H1 (cell line): Measurements from ENCODE around the gene KDSR. TPM values are rescaled to one million over a fixed set of nuclear protein-coding genes. Genes with fewer than 3 reads are reported as not detected.

ENCODE experiments used
- CTCF ChIA-PET: fragments of 300-600 bp; sonication (Branson Sonifier 250); formaldehyde crosslinking; loops from one replicate; lab custom pipeline; 2021; ENCODE audit not compliant: partially characterized antibody; lab: Charles Lee
- POLR2A ChIA-PET: fragments of 300-600 bp; sonication (Branson Sonifier 250); formaldehyde crosslinking; loops from one replicate; lab custom pipeline; 2021; ENCODE audit warnings: inconsistent platforms; ENCODE audit not compliant: partially characterized antibody; lab: Charles Lee
- DNase-seq, 2 experiments: peaks; one replicate each; pipeline versions ENCODE4 v3.0.0 to v3.0.0-alpha.2; 2010 to 2022; ENCODE audit warnings: low spot score in 2 of 2, low read depth in 1 of 2, mixed read lengths in 1 of 2
- FAIRE-seq: peaks from 2 replicates; lab custom pipeline; 2011; peaks lifted over from hg19 to GRCh38; lab: Jason Lieb, UNC
- H2AFZ ChIP-seq: 2 replicates; pipeline ENCODE4 v1.8.1; 2012; ENCODE audit warnings: low read length, inconsistent platforms
- H2AK5ac ChIP-seq: 2 replicates; pipeline ENCODE4 v1.6.1; 2013; ENCODE audit warnings: low read depth, low read length
- H2BK120ac ChIP-seq: replicated peaks from 2 replicates; pipeline ENCODE3; 2013; ENCODE audit warnings: low read depth, low read length, inconsistent platforms
- H2BK12ac ChIP-seq: 2 replicates; pipeline ENCODE4 v1.6.1; 2013; ENCODE audit warnings: low read depth, low read length
- H2BK15ac ChIP-seq: 2 replicates; pipeline ENCODE4 v1.6.1; 2013; ENCODE audit warnings: low read length
- H2BK20ac ChIP-seq: 2 replicates; pipeline ENCODE4 v1.6.1; 2013; ENCODE audit warnings: low read length
- H2BK5ac ChIP-seq: 2 replicates; pipeline ENCODE4 v1.6.1; 2013; ENCODE audit warnings: low read depth, low read length
- H3K14ac ChIP-seq: 2 replicates; pipeline ENCODE4 v1.6.1; 2013; ENCODE audit warnings: inconsistent platforms; ENCODE audit not compliant: insufficient read length
- H3K18ac ChIP-seq: 2 replicates; pipeline ENCODE4 v1.6.1; 2013; ENCODE audit warnings: low read length; ENCODE audit errors: extremely low read depth
- H3K23ac ChIP-seq: 2 replicates; pipeline ENCODE4 v1.6.1; 2013; ENCODE audit warnings: inconsistent platforms; ENCODE audit not compliant: insufficient read length
- H3K23me2 ChIP-seq: 2 replicates; pipeline ENCODE4 v1.6.1; 2013; ENCODE audit warnings: low read depth, low read length
- H3K27ac ChIP-seq: 2 replicates; pipeline ENCODE4 v1.6.1; 2011; ENCODE audit warnings: low read depth, low read length, inconsistent platforms
- H3K27me3 ChIP-seq, 4 experiments: replicated peaks in 1 of 4; 1 replicate in 1 of 4; 2 replicates in 3 of 4; pipeline versions ENCODE4 v1.6.1 to v1.8.1; 2011 to 2013; ENCODE audit warnings: low read length in 3 of 4, mild to moderate bottlenecking in 3 of 4, inconsistent platforms in 2 of 4, mixed read lengths in 2 of 4, moderate library complexity in 1 of 4; ENCODE audit not compliant: control insufficient read depth in 3 of 4, insufficient read depth in 3 of 4; ENCODE audit errors: extremely low read depth in 1 of 4
- H3K36me3 ChIP-seq, 4 experiments: 2 replicates each; pipeline versions ENCODE4 v1.6.1 to v1.8.1; 2011 to 2013; ENCODE audit warnings: mild to moderate bottlenecking in 4 of 4, low read length in 3 of 4, moderate library complexity in 2 of 4, control low read depth in 1 of 4, inconsistent platforms in 1 of 4; ENCODE audit not compliant: insufficient read depth in 4 of 4, control insufficient read depth in 2 of 4
- H3K4ac ChIP-seq: replicated peaks from 2 replicates; pipeline ENCODE3; 2013; ENCODE audit warnings: low read length, low read depth, mixed read lengths, inconsistent platforms; ENCODE audit not compliant: insufficient read length
- H3K4me1 ChIP-seq, 4 experiments: replicated peaks in 1 of 4; 1 replicate in 1 of 4; 2 replicates in 3 of 4; pipeline versions ENCODE4 v1.6.1 to v1.8.1; 2011 to 2013; ENCODE audit warnings: low read length in 3 of 4, inconsistent platforms in 2 of 4, mixed read lengths in 1 of 4; ENCODE audit not compliant: insufficient read depth in 4 of 4, control insufficient read depth in 3 of 4
- H3K4me2 ChIP-seq, 2 experiments: 2 replicates each; pipeline versions ENCODE4 v1.6.1 to v1.8.1; 2011 to 2013; ENCODE audit warnings: low read depth in 2 of 2, low read length in 2 of 2, control low read depth in 1 of 2, inconsistent platforms in 1 of 2, mild to moderate bottlenecking in 1 of 2; ENCODE audit not compliant: insufficient read depth in 1 of 2
- H3K4me3 ChIP-seq, 4 experiments: fragments of 200-600, 300-600 bp in 1 of 4; sonication (generic), shearing (Covaris generic), sonication (Bioruptor Twin) in 1 of 4; 2 replicates each; pipeline versions ENCODE4 v1.5.1 to v1.8.1; 2011 to 2016; ENCODE audit warnings: low read length in 4 of 4, low read depth in 3 of 4, control low read depth in 2 of 4, inconsistent platforms in 2 of 4, mild to moderate bottlenecking in 2 of 4, mixed read lengths in 1 of 4, moderate library complexity in 1 of 4; ENCODE audit not compliant: insufficient read depth in 2 of 4; ENCODE audit errors: extremely low read depth in 1 of 4
- H3K56ac ChIP-seq: replicated peaks from 2 replicates; pipeline ENCODE3; 2013; ENCODE audit warnings: low read depth, mild to moderate bottlenecking, mixed read lengths, low read length, inconsistent platforms; ENCODE audit not compliant: insufficient read length
- H3K79me1 ChIP-seq: 2 replicates; pipeline ENCODE4 v1.6.1; 2013; ENCODE audit warnings: low read depth, low read length, control low read depth
- H3K79me2 ChIP-seq, 2 experiments: 2 replicates each; pipeline versions ENCODE4 v1.6.1 to v1.8.1; 2012 to 2013; ENCODE audit warnings: low read length in 2 of 2, mild to moderate bottlenecking in 2 of 2, inconsistent platforms in 1 of 2; ENCODE audit not compliant: insufficient read depth in 2 of 2, control insufficient read depth in 1 of 2
- H3K9ac ChIP-seq, 4 experiments: replicated peaks in 1 of 4; 1 replicate in 1 of 4; 2 replicates in 3 of 4; pipeline versions ENCODE4 v1.6.1 to v1.8.1; 2011 to 2013; ENCODE audit warnings: low read depth in 3 of 4, low read length in 3 of 4, control low read depth in 2 of 4, mild to moderate bottlenecking in 2 of 4, moderate library complexity in 2 of 4, inconsistent platforms in 1 of 4; ENCODE audit errors: extremely low read depth in 1 of 4
- H3K9me3 ChIP-seq, 2 experiments: 2 replicates each; pipeline versions ENCODE4 v1.6.1 to v1.8.1; 2012 to 2013; ENCODE audit warnings: mild to moderate bottlenecking in 2 of 2, moderate library complexity in 2 of 2, control low read depth in 1 of 2, inconsistent platforms in 1 of 2, low read depth in 1 of 2, low read length in 1 of 2, mixed read lengths in 1 of 2; ENCODE audit not compliant: insufficient read depth in 2 of 2
- H4K20me1 ChIP-seq, 2 experiments: replicated peaks in 1 of 2; 2 replicates each; pipeline versions ENCODE3 to v1.8.1; 2011 to 2013; ENCODE audit warnings: inconsistent platforms in 2 of 2, low read length in 2 of 2, mild to moderate bottlenecking in 1 of 2; ENCODE audit not compliant: insufficient read depth in 2 of 2, control insufficient read depth in 1 of 2
- H4K5ac ChIP-seq: 2 replicates; pipeline ENCODE4 v1.6.1; 2013; ENCODE audit warnings: low read length, low read depth, mixed read lengths, inconsistent platforms; ENCODE audit not compliant: insufficient read length
- H4K8ac ChIP-seq: 2 replicates; pipeline ENCODE4 v1.8.0; 2013; ENCODE audit warnings: mild to moderate bottlenecking, moderate library complexity, low read length, inconsistent platforms; ENCODE audit not compliant: insufficient read depth; ENCODE audit errors: extremely low read depth
- H4K91ac ChIP-seq: replicated peaks from 2 replicates; pipeline ENCODE3; 2013; ENCODE audit warnings: low read length, mixed read lengths, inconsistent platforms; ENCODE audit not compliant: insufficient read length
- BACH1 ChIP-seq: IDR thresholded peaks from 2 replicates; pipeline ENCODE4 v1.6.1; 2012; ENCODE audit warnings: low read length, improper control_type of control experiment
- CBX5 ChIP-seq: fragments of 300-800, 300-1000 bp; sonication (generic); IDR thresholded peaks from 2 replicates; pipeline ENCODE4 v1.7.1; 2016; ENCODE audit warnings: antibody characterized with exemption, low read length, low read depth
- CEBPB ChIP-seq: IDR thresholded peaks from 2 replicates; pipeline ENCODE4 v1.6.1; 2012; ENCODE audit warnings: low read depth, low read length
- EGR1 ChIP-seq: IDR thresholded peaks from 2 replicates; pipeline ENCODE4 v1.6.1; 2011; ENCODE audit warnings: low read depth, low read length, borderline replicate concordance
- JUN ChIP-seq: IDR thresholded peaks from 2 replicates; pipeline ENCODE4 v1.6.1; 2011; ENCODE audit warnings: low read depth, mild to moderate bottlenecking, improper control_type of control experiment, low read length
- KDM1A ChIP-seq: fragments of 200-600, 300-600 bp; sonication (generic); IDR thresholded peaks from 2 replicates; pipeline ENCODE4 v1.7.1; 2016; ENCODE audit warnings: mild to moderate bottlenecking, low read length, borderline replicate concordance
- SIRT6 ChIP-seq: IDR thresholded peaks from one replicate; pipeline ENCODE4 v1.7.1; 2012; ENCODE audit warnings: low read length, inconsistent platforms
- SP4 ChIP-seq: IDR thresholded peaks from 2 replicates; pipeline ENCODE4 v1.6.1; 2012; ENCODE audit warnings: low read length, inconsistent platforms
- USF2 ChIP-seq: IDR thresholded peaks from 2 replicates; pipeline ENCODE4 v1.6.1; 2011; ENCODE audit warnings: low read length, improper control_type of control experiment
- ZNF274 ChIP-seq: IDR thresholded peaks from 2 replicates; pipeline ENCODE4 v1.7.0; 2012; ENCODE audit warnings: low read length, borderline replicate concordance; ENCODE audit errors: extremely low read depth
- WGBS, 2 experiments: shearing (Covaris generic) in 1 of 2; methylation state at CpG; one replicate each; pipeline versions ENCODE4 v1.1.6 to v1.1.7; 2013 to 2015; ENCODE audit warnings: low lambda C conversion rate in 2 of 2, mixed read lengths in 2 of 2, inconsistent platforms in 1 of 2, low coverage in 1 of 2, missing lambda C conversion rate in 1 of 2; ENCODE audit not compliant: insufficient replicate concordance in 2 of 2, insufficient coverage in 1 of 2, insufficient read length in 1 of 2; ENCODE audit errors: extremely low coverage in 1 of 2, missing lambda C conversion rate in 1 of 2; 5-methylcytosine and 5-hydroxymethylcytosine counted together
- polyA plus RNA-seq, 7 experiments: library from polyadenylated mRNA; depleted of rRNA in 3 of 7; stranded (reverse) in 5 of 7; unstranded in 2 of 7; fragments of >200 nt in 5 of 7; fragments of 200-250 nt in 2 of 7; gene quantifications; 1 replicate in 5 of 7; 2 replicates in 1 of 7; 4 replicates in 1 of 7; pipeline versions ENCODE4 v1.2.1 to v1.2.3, GENCODE V29; 2011 to 2013; ENCODE audit warnings: missing spikeins in 2 of 7, mixed read lengths in 2 of 7
- total RNA-seq: library from RNA; stranded (reverse); fragmentation: NEBNext Ultra II Directional; extraction: Animal tissue kit (Norgen Biotek cat#: 25700); gene quantifications from 2 replicates; pipeline ENCODE4 v1.2.1, GENCODE V29; 2021
- TF ChIP-seq, protein P1 (sequence below): IDR thresholded peaks from 2 replicates; pipeline ENCODE4 v1.6.1; 2012; ENCODE audit warnings: inconsistent platforms

KDSR gene
- total and polyA plus RNA-seq, 2 of the 8 experiments (the other 6 are each of a cell fraction or from before 2014, with no cell fraction given): 12.4 to 50.5 TPM

DNA sequence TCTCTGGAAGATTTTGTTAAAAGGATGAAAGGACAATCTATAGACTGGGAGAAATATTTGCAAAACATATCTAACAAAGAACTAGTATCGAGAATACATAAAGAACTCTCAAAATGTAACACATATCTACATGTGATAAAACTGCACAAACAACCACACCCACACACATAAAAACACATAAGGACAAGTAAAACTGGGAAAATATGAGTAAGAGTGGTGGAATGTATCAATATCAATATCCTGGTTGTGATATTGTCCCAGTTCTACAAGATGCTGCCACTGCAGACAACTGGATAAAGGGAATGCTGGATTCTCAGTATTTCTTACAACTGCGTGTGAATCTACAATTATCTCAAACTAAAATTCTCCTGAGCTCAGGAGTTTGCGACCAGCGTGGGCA lies 45.9 kb upstream of the KDSR start:
- CTCF ChIA-PET: no interaction called here
- WGBS, 2 experiments: 79% methylated on average over 4 of the region's 4 CpGs; no CpG with 5 or more reads in 1 of the 2 experiments

More for the DNA sequence above, 45.9 kb upstream of the KDSR start:
- Histone ChIP-seq H3K36me3 (peaks cover 5 to 45% (median 33%) of the 10 kb centered on the region in 4 experiments), H3K23me2 (no peaks in the 10 kb centered on the region), H3K27me3 (no peaks in the 10 kb centered on the region), H2BK15ac (no peak overlapping the region), H4K91ac (no peak overlapping the region), H3K9me3 (no peaks in the 10 kb centered on the region), H3K79me2 (peaks cover 0 to 51% of the 10 kb centered on the region in 2 experiments; a peak in 3 of 4 replicates), H3K79me1 (0 out of 2 replicates have a peak, but pooled peaks cover 8% of the 10 kb centered on the region), H2AFZ (no peak overlapping the region), H2AK5ac (no peak overlapping the region), H3K14ac (no peak overlapping the region), H2BK12ac (no peak overlapping the region), H3K23ac (no peak overlapping the region), H3K56ac (no peak overlapping the region), H4K20me1 (peaks cover 0 to 3% of the 10 kb centered on the region in 2 experiments), H3K27ac (no peak overlapping the region), H2BK120ac (no peak overlapping the region), H2BK5ac (no peak overlapping the region), H3K4me1 (no peaks in the 10 kb centered on the region), H4K8ac (no peak overlapping the region), H3K4me3 (no peak overlapping the region), H3K9ac (no peak overlapping the region), H4K5ac (no peak overlapping the region), H2BK20ac (no peak overlapping the region), H3K4ac (no peak overlapping the region), H3K18ac (no peak overlapping the region), H3K4me2 (no peak overlapping the region)
- no peak for TF ChIP-seq USF2
- TF ChIP-seq ZNF274: no peak
- TF ChIP-seq EGR1: no peak
- TF ChIP-seq, protein P1, sequence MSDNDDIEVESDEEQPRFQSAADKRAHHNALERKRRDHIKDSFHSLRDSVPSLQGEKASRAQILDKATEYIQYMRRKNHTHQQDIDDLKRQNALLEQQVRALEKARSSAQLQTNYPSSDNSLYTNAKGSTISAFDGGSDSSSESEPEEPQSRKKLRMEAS: no peak
- TF ChIP-seq SIRT6: no peak
- no peak for TF ChIP-seq JUN
- no peak for TF ChIP-seq CBX5
- TF ChIP-seq KDM1A: no peak
- no peak for TF ChIP-seq SP4
- TF ChIP-seq BACH1: no peak
- no peak for TF ChIP-seq CEBPB
- FAIRE-seq (no peak), DNase-seq (no peak)
- POLR2A ChIA-PET: interaction anchor here (0.7 to 3.0 kb wide), 3 partner anchors 9 to 284 kb away, joined by 3 to 8 read pairs (median 3); partner anchors contain the start of gene VPS4B
